Measurements from ENCODE around the gene CFAP410. TPM values are rescaled to one million over a fixed set of nuclear protein-coding genes. Genes with fewer than 3 reads are reported as not detected.

Gene CFAP410
- total and polyA plus RNA-seq, 2 of the 8 experiments (the other 6 are each of a cell fraction or from before 2014, with no cell fraction given), result 10.6 to 12.0 TPM

- Histone ChIP-seq H3K79me2 (ENCODE audit: control insufficient read depth in 1 of 2, insufficient read depth in 2 of 2, low read length in 2 of 2) (no peaks in the 10 kb centered on the region), H2BK120ac (replicated peaks; ENCODE audit: low read depth, low read length) (no peak overlapping the region), H3K4me2 (ENCODE audit: insufficient read depth in 1 of 2, low read depth in 2 of 2, low read length in 2 of 2) (no peak overlapping the region), H3K9me3 (ENCODE audit: insufficient read depth in 2 of 2, low read depth in 1 of 2, low read length in 1 of 2) (no peaks in the 10 kb centered on the region), H3K23ac (ENCODE audit: insufficient read length) (no peak overlapping the region), H4K5ac (ENCODE audit: insufficient read length, low read depth, low read length) (no peak overlapping the region), H3K56ac (replicated peaks; ENCODE audit: insufficient read length, low read depth, low read length) (no peak overlapping the region), H2AK5ac (ENCODE audit: low read depth, low read length) (no peak overlapping the region), H2AFZ (ENCODE audit: low read length) (no peak overlapping the region), H3K79me1 (ENCODE audit: low read depth, low read length) (no peaks in the 10 kb centered on the region), H2BK20ac (ENCODE audit: low read length) (no peak overlapping the region), H4K91ac (replicated peaks; ENCODE audit: insufficient read length, low read length) (no peak overlapping the region), H2BK15ac (ENCODE audit: low read length) (no peak overlapping the region), H3K4me3 (ENCODE audit: extremely low read depth in 1 of 4, insufficient read depth in 2 of 4, low read depth in 3 of 4, low read length in 4 of 4) (no peak overlapping the region), H2BK12ac (ENCODE audit: low read depth, low read length) (no peak overlapping the region), H4K20me1 (replicated peaks in 1 of 2; ENCODE audit: control insufficient read depth in 1 of 2, insufficient read depth in 2 of 2, low read length in 2 of 2) (peaks cover 0 to 6% of the 10 kb centered on the region in 2 experiments), H3K18ac (ENCODE audit: extremely low read depth, low read length) (no peak overlapping the region), H4K8ac (ENCODE audit: extremely low read depth, insufficient read depth, low read length) (peak overlapping the region; percentile 77), H3K27me3 (replicated peaks in 1 of 4; ENCODE audit: control insufficient read depth in 3 of 4, extremely low read depth in 1 of 4, insufficient read depth in 3 of 4, low read length in 3 of 4) (no peaks in the 10 kb centered on the region), H3K36me3 (ENCODE audit: control insufficient read depth in 2 of 4, insufficient read depth in 4 of 4, low read length in 3 of 4) (peaks cover 0 to 4% (median 0%) of the 10 kb centered on the region in 4 experiments; a peak in 1 of 8 replicates), H3K9ac (replicated peaks in 1 of 4; ENCODE audit: extremely low read depth in 1 of 4, low read depth in 3 of 4, low read length in 3 of 4) (no peak overlapping the region), H3K23me2 (ENCODE audit: low read depth, low read length) (peaks cover 2% of the 10 kb centered on the region; the same call in 1 of the 2 replicates), H3K4ac (replicated peaks; ENCODE audit: insufficient read length, low read depth, low read length) (peak overlapping the region; percentile 38), H3K14ac (ENCODE audit: insufficient read length) (no peak overlapping the region), H2BK5ac (ENCODE audit: low read depth, low read length) (no peak overlapping the region), H3K4me1 (replicated peaks in 1 of 4; ENCODE audit: control insufficient read depth in 3 of 4, insufficient read depth in 4 of 4, low read length in 3 of 4) (peaks cover 0 to 7% (median under 1%) of the 10 kb centered on the region in 4 experiments; a peak in 1 of 7 replicates), H3K27ac (ENCODE audit: low read depth, low read length) (no peak overlapping the region)
- 90% methylated on average over 42 of the region's 45 CpGs; no CpG with 5 or more reads in 1 of the 2 experiments for WGBS, 2 experiments (ENCODE audit: extremely low coverage in 1 of 2, insufficient coverage in 1 of 2, insufficient read length in 1 of 2, insufficient replicate concordance in 2 of 2, low coverage in 1 of 2, low lambda C conversion rate in 2 of 2, missing lambda C conversion rate in 1 of 2)
- CTCF ChIA-PET (ENCODE audit: partially characterized antibody), result interaction anchor here (0.5 to 1.8 kb wide), 11 partner anchors 11 to 361 kb away, joined by 3 to 7 read pairs (median 3); no protein-coding TSS in a partner anchor
- FAIRE-seq (no peak), DNase-seq (ENCODE audit: low read depth in 1 of 2, low spot score in 2 of 2) (no peak)
- POLR2A ChIA-PET (ENCODE audit: partially characterized antibody), result interaction anchor here (0.6 to 3.7 kb wide), 7 partner anchors 8 to 144 kb away, joined by 3 to 11 read pairs (median 3); no protein-coding TSS in a partner anchor
- TF ChIP-seq, protein P1, sequence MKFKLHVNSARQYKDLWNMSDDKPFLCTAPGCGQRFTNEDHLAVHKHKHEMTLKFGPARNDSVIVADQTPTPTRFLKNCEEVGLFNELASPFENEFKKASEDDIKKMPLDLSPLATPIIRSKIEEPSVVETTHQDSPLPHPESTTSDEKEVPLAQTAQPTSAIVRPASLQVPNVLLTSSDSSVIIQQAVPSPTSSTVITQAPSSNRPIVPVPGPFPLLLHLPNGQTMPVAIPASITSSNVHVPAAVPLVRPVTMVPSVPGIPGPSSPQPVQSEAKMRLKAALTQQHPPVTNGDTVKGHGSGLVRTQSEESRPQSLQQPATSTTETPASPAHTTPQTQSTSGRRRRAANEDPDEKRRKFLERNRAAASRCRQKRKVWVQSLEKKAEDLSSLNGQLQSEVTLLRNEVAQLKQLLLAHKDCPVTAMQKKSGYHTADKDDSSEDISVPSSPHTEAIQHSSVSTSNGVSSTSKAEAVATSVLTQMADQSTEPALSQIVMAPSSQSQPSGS (IDR thresholded peaks at IDR 0.05; ENCODE audit: low read length), result no peak
- TF ChIP-seq ASH2L (IDR thresholded peaks at IDR 0.05; ENCODE audit: low read length) (no peak), EZH2 (IDR thresholded peaks at IDR 0.05; ENCODE audit: low read depth, low read length, severe bottlenecking) (no peak), TAF1 (IDR thresholded peaks at IDR 0.05; ENCODE audit: low read depth, low read length) (no peak), CBX5 (IDR thresholded peaks at IDR 0.05; ENCODE audit: low read depth, low read length) (no peak), RFX5 (IDR thresholded peaks at IDR 0.05; ENCODE audit: borderline replicate concordance, low read depth, low read length) (no peak), JUND (IDR thresholded peaks at IDR 0.05; ENCODE audit: low read length) (no peak), BACH1 (IDR thresholded peaks at IDR 0.05; ENCODE audit: low read length) (no peak), KDM1A (IDR thresholded peaks at IDR 0.05; ENCODE audit: borderline replicate concordance, low read length) (no peak), YY1 (IDR thresholded peaks at IDR 0.05; ENCODE audit: low read depth, low read length) (no peak), GABPA (IDR thresholded peaks at IDR 0.05; ENCODE audit: borderline replicate concordance, insufficient read depth, low read length) (no peak)
Observed at GRCh38 chr21:44333509-44334328, 5.5 kb downstream of the CFAP410 start.

Measured in H1 (cell line).